BJ (cell line): ENCODE results near the gene GABBR2. TPM values are rescaled to one million over a fixed set of nuclear protein-coding genes. Genes with fewer than 3 reads are reported as not detected.

ENCODE experiments used
- CTCF ChIA-PET: fragments of 350-600 bp; formaldehyde crosslinking; extraction: SDS; loops from one replicate; lab custom pipeline; 2021; ENCODE audit warnings: antibody characterized with exemption, inconsistent platforms; lab: Yijun Ruan, JAX
- POLR2A ChIA-PET: fragments of 300-600 bp; sonication (Branson Sonifier 250); formaldehyde crosslinking; extraction: SDS; loops from one replicate; lab custom pipeline; 2021; ENCODE audit warnings: antibody characterized with exemption; lab: Charles Lee
- DNase-seq: peaks from one replicate; pipeline ENCODE4 v3.0.0-alpha.2; 2011; ENCODE audit warnings: low read depth
- H3K27me3 ChIP-seq: 2 replicates; pipeline ENCODE4 v1.6.0; 2011; ENCODE audit warnings: low read length; ENCODE audit not compliant: control insufficient read depth, insufficient read depth
- H3K36me3 ChIP-seq: 2 replicates; pipeline ENCODE4 v1.5.1; 2011; ENCODE audit warnings: low read length; ENCODE audit not compliant: control insufficient read depth, insufficient read depth
- H3K4me3 ChIP-seq: 2 replicates; pipeline ENCODE4 v1.5.1; 2011; ENCODE audit warnings: low read depth, mild to moderate bottlenecking, control low read depth, low read length
- CTCF ChIP-seq: IDR thresholded peaks from 2 replicates; pipeline ENCODE4 v1.5.1; 2011; ENCODE audit warnings: low read depth, mild to moderate bottlenecking, control low read depth, inconsistent platforms, low read length, moderate library complexity; ENCODE audit not compliant: insufficient read depth
- polyA plus RNA-seq: library from polyadenylated mRNA; depleted of rRNA; stranded (reverse); fragments of >200 nt; gene quantifications from 2 replicates; pipeline ENCODE4 v1.2.3, GENCODE V29; 2011

Gene GABBR2
- polyA plus RNA-seq, 1 experiment = 1.6 TPM

DNA sequence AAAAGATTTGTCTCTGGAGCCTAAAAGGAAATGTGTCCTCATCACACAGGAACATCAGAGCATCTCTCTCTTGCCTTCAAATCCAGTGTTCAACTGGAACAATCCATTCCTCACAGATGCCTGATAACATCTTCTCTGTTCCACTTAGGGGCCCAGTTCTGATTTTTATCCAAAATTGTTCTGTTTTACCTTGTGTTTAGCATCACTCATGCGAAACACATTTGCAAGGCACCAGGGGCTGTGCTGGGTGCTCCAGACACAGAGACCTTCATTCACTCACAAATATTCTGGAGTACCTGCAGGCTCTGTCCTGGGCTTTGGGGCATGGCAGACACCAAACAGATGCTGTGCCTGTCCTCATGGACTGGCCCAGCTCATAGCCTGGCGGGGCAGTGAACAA, 13.8 kb downstream of the GABBR2 start:
- H3K36me3 ChIP-seq = no peaks in the 10 kb centered on the region
- no peak overlapping the region for H3K4me3 ChIP-seq
- ChIA-PET POLR2A (interaction anchor here (0.5 kb wide), 1 partner anchor 91 kb away, joined by 3 read pairs; no protein-coding TSS in a partner anchor), CTCF (interaction anchor here (1.1 to 1.2 kb wide), 2 partner anchors 10 to 12 kb away, joined by 3 to 5 read pairs; no protein-coding TSS in a partner anchor)
- TF ChIP-seq CTCF = no peak
- no peak for DNase-seq
- peaks cover 7% of the 10 kb centered on the region for H3K27me3 ChIP-seq

DNA sequence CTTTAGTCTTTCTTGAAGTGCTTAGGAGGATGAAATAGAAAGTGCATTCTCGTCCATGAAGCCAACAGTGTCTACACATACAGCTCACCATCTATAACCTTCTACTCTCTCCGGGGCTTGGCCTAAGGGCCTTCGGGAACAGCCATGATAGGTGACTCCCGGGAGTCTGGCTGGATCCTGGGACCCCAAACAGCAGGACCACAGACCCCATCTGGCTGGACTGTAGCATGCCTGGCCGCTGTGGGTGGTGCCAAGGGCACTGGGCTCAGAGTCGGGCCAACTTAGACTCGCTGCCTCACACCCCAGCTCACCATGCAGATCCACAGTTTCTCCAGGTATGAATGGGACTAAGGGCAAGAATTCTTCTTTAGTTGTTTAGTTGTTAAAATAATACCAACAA, 16.3 kb downstream of the GABBR2 start:
- TF ChIP-seq CTCF = no peak
- Histone ChIP-seq H3K36me3 (no peaks in the 10 kb centered on the region), H3K4me3 (no peak overlapping the region), H3K27me3 (peaks cover 3% of the 10 kb centered on the region; the same call in 1 of the 2 replicates)
- POLR2A ChIA-PET = no interaction called here
- no peak for DNase-seq
- CTCF ChIA-PET = interaction anchor here (1.2 kb wide), 1 partner anchor 24 kb away, joined by 3 read pairs; no protein-coding TSS in a partner anchor

GRCh38 chr9:98691890-98692289, 16.8 kb downstream of the GABBR2 start:
- no peaks in the 10 kb centered on the region for H3K36me3 ChIP-seq
- DNase-seq = no peak
- H3K4me3 ChIP-seq = no peak overlapping the region
- peaks cover 3% of the 10 kb centered on the region; the same call in 1 of the 2 replicates for H3K27me3 ChIP-seq
- no peak for TF ChIP-seq CTCF
- CTCF ChIA-PET = interaction anchor here (1.2 kb wide), 1 partner anchor 24 kb away, joined by 3 read pairs; no protein-coding TSS in a partner anchor
- POLR2A ChIA-PET = no interaction called here

DNA sequence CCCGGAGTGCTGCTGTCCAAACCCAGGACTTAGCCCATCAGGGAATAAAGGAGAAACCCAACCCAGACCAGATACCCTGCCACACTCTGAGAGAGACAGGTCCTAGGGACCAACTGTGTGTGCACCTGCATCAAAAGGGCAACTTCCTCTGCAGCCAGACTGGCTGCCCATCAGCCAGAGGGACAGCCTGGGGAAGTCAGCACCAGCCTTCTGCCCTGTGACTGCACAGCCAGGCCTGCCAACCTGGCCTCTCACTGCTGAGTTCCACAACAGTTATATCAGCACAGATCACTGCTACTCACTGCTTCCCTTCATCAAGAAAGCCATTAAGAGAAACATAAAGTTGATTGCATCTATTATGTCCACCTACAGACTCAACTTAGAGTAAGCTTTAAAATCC, 18.0 kb downstream of the GABBR2 start:
- no peak for DNase-seq
- POLR2A ChIA-PET = no interaction called here
- H3K4me3 ChIP-seq = no peak overlapping the region
- no peak for TF ChIP-seq CTCF
- CTCF ChIA-PET = no interaction called here
- 0 out of 2 replicates have a peak, but pooled peaks cover 2% of the 10 kb centered on the region for H3K27me3 ChIP-seq
- H3K36me3 ChIP-seq = no peaks in the 10 kb centered on the region

- POLR2A ChIA-PET = no interaction called here
- Histone ChIP-seq H3K27me3 (0 out of 2 replicates have a peak, but pooled peaks cover 2% of the 10 kb centered on the region), H3K36me3 (no peaks in the 10 kb centered on the region), H3K4me3 (no peak overlapping the region)
- CTCF ChIA-PET = interaction anchor here (0.7 kb wide), 1 partner anchor 22 kb away, joined by 3 read pairs; no protein-coding TSS in a partner anchor
- no peak for TF ChIP-seq CTCF
- no peak for DNase-seq
Observed at GRCh38 chr9:98688710-98689495, 19.8 kb downstream of the GABBR2 start.
